NCI-H446 treated with DMSO at 0.1 percent for 48 hours (cell line): ENCODE data around the gene ZCCHC9.
"Not testable (repeated sequence)": the region's sequence is repeated elsewhere in the genome, so short reads cannot be mapped to it uniquely, and the experiment has no call there.

ENCODE experiments used
- DNase-seq: peaks from one replicate; lab custom pipeline; 2025; lab: John Stamatoyannopoulos, UW

ZCCHC9 gene

GRCh38 chr5:81305785-81306184, 4.4 kb downstream of the ZCCHC9 start:
- no peak for DNase-seq

DNA sequence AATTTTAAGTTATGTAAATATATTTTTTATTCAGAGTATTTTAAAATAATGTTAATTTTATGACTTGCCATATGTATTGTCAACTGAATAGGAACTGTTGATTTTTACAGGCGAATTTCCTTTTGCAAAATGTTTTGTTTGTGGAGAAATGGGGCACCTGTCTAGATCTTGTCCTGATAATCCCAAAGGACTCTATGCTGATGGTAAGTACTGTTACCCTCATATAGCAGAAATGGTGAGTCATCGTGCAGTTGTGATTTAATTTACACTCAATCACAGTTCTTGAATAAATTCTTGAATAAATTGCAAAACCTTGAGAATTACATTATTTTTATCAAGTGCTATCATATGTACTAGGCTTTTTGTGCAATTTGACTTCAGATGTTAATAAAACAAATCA, 7.4 kb downstream of the ZCCHC9 start:
- DNase-seq, result no peak

DNA sequence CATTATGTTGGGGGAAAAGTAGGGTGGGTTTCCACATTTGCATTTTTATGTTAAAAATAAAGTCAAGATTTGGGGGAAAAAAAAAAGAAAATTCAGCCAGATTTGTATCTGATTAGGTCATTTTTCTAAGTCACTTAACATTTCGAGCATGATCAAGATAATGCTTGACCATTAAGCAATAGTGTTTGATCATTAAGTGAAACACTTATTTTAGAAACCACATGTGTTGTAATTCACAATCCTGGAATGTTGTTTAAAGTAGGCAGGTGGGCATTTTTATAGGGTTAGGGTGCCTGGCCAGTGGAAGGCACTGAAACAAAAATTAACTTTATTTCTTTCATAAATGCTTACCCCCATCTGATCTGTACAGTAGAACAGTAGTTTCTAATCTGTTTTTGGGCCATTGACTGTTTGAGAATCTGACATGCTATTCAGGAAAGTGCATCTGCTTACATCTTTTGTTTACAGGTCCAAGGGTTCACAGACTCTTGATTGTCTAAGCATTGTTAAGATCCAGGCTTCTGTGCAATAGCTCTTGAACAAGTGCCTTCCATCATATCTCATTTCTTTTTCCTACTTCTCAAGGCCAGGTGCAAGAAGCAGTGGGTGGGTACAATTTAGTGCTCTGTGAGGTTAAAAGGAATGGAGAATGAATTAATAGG, 9.1 kb downstream of the ZCCHC9 start:
- no peak for DNase-seq

DNA sequence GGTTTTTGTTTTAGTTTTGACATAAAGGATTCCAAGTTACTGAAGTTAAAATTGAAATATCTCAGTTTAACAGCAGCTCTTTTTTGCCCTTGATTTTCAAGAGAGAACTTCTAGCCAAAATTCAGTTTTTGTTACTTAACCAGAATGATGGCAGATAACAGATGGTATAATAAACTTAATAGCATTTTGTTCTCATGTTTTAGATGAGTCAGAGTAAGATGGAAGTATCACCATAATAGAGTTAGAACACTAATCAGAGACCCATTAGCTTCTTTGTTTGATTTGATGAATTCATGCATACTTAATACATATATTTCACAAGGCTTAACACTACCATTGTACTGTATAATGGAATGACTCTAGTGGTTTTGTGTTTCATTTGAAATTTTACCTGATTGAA, 11.9 kb downstream of the ZCCHC9 start:
- no peak for DNase-seq

- no peak for DNase-seq
Observed at GRCh38 chr5:81313686-81314085, 12.3 kb downstream of the ZCCHC9 start.

- no peak for DNase-seq
Observed at GRCh38 chr5:81314581-81314980, 13.2 kb downstream of the ZCCHC9 start.

DNA sequence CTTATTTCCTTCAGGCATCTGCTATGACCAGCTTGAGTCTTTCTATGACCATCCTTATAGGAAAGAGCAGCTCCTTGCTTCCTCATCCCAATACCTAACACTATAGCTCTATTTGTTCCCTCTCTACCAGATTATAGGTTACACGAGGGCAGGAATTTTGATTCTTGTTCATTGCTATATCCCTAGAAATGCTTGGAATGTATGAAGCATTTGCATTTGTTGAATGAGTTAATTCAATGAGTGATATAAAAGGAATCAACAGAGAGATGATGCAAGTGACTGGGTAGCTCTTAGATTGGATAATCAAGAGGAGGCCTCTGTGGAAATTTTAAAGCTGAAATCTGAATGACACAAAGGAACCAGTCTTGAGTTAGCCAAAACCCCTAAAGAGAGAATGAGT, 13.9 kb downstream of the ZCCHC9 start:
- no peak for DNase-seq

DNA sequence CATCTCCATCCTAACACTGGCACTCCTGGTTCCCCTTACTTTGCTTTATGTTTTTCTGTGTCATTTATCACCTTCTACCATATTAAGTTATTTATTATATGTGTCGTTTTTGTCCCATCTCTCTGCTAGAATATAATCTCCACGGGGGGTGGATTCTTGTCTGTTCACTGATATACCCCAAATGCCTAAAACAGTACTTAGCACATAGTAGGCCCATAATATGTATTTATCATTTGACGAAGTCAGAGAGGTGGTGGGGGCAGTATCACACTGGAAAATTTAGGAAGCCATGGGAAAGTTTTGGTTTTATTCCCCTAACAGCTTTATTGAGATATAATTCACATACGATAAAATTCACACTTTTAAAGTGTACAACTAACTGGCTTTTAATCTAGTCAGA, 14.4 kb downstream of the ZCCHC9 start:
- DNase-seq, result no peak

GRCh38 chr5:81316571-81316970, 15.2 kb downstream of the ZCCHC9 start:
- no peak for DNase-seq

DNA sequence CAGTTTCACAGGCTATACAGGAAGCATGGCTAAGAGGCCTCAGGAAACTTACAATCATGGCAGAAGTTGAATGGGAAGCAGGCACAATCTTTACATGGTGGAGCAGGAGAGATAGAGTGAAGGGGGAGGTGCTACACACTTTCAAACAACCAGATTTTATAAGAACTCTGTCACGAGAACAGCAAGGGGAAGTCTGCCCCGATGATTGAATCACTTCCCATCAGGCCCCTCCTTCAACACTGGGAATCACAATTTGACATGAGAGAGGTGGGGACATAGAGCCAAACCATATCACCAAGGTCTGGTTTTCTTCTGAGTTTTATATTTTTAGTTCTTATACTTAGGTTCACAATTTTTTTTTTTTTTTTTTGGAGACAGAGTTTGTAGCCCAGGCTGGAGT, 16.1 kb downstream of the ZCCHC9 start:
- DNase-seq, result no peak

DNA sequence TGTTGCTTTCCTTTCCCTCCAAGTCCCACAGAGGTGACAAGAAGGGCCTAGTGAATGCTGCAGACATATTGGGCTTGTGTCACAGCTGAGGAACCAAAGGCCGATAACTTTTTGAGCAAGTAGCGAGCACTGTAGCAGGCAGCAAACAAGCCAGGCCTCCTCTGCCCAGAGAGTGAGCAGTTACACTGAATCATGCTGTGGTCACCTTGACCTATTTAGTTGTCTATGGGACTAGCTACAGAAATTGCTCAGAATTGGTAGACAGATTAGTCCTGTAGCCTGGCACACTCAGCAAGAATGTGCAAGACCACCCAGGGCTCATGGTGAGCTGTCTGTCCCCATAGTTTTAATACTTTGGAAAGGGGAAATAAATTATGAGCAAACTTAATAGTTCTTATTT, 25.2 kb downstream of the ZCCHC9 start:
- no peak for DNase-seq

DNA sequence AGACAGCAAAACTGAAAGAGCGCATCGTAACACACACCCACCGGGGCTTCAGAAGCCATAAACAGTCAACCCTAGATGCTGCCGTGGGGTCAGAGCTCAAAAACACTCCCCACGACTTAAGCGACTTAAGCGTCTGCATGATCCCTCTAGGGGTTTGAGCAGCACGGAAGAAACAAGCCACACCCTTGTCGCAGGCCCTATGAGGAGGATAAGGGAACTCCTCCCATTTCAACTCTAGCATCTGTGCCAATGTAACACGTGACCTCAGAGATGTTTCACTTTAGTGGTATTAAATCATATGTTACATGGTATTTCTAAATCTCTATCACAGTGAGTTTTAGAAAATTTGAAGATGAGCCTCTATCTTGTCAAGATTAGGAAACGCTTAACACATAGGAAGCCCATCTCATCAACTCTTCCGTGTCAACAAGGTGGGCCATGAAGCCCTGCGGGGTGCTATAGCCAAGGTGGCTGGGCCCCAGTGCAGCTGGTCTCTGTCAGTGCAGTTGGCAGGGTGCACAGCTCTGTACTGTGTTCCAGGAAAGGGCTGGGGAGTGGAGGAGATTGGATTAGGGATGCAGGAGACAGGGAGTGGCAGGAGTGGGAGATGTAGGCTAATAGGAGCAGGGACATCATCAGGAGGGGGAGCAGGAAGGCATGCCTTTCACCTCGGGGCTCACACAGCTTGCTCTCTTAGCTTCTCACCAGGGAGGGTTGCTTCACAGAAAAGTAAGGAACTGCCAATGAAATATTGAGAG, 33.1 kb downstream of the ZCCHC9 start:
- DNase-seq, result no peak

GRCh38 chr5:81335946-81336345, 34.6 kb downstream of the ZCCHC9 start:
- no peak for DNase-seq

- no peak for DNase-seq
Observed at GRCh38 chr5:81336556-81336955, 35.2 kb downstream of the ZCCHC9 start.

DNA sequence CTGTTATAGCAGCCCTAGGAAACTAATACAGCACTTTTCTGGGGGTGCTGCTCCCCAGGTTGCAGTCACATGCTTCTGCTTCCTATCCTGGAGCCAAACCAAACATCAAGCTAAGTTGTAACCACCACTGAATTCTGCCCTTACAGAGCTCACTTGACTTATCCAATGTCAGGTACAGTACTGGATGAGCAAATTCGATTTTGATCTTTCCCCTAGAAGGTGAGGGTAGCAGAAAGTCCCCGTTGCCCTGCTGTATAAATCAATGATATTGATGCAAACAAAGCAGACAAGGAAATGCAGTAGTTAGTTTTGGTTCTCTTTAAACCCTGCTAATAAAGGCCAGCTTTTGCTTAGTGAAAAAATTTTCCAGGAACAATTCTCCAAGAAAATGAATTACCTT, 36.4 kb downstream of the ZCCHC9 start:
- DNase-seq, result no peak

GRCh38 chr5:81338213-81338612, 36.8 kb downstream of the ZCCHC9 start:
- DNase-seq, result not testable (repeated sequence)

GRCh38 chr5:81344736-81345135, 43.3 kb downstream of the ZCCHC9 start:
- no peak for DNase-seq

GRCh38 chr5:81345411-81346003, 44.1 kb downstream of the ZCCHC9 start:
- DNase-seq, result no peak

- DNase-seq, result no peak
Observed at GRCh38 chr5:81349161-81349560, 47.8 kb downstream of the ZCCHC9 start.

GRCh38 chr5:81350507-81350906, 49.1 kb downstream of the ZCCHC9 start:
- no peak for DNase-seq

DNA sequence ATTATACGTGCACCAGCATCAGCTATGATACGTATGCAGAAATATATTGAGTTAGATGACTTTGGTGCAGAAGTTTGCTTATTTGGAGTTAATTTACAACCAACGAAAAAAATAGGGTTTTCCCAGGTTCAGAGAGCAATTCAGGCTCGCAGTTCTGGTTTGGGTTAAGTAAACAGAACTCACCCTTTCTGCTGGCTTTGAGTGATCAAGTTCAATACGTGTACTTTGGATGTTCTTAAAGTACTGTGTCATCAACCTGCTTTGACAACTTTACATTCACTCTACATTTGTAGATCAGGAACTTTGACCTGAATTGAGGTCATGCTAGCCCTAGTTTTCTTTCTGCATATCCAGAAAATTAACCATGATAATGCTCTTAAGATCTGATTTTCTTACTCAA, 51.8 kb downstream of the ZCCHC9 start:
- DNase-seq, result no peak

- no peak for DNase-seq
Observed at GRCh38 chr5:81354093-81354492, 52.7 kb downstream of the ZCCHC9 start.
